RCC 7860 (cell line): ENCODE results near the gene CLPTM1L.
"Not testable (repeated sequence)": the region's sequence is repeated elsewhere in the genome, so short reads cannot be mapped to it uniquely, and the experiment has no call there.

Experiments
- DNase-seq: peaks from one replicate; pipeline ENCODE4 v3.0.0-alpha.2; 2015; ENCODE audit warnings: low spot score
- FAIRE-seq: peaks from 2 replicates; lab custom pipeline; 2012; peaks lifted over from hg19 to GRCh38; lab: Jason Lieb, UNC

The CLPTM1L gene

GRCh38 chr5:1362242-1363015 lies 17.5 kb upstream of the CLPTM1L start:
- no peak for FAIRE-seq
- no peak for DNase-seq

- FAIRE-seq (no peak), DNase-seq (no peak)
Observed at GRCh38 chr5:1360861-1361260, 16.0 kb upstream of the CLPTM1L start.

GRCh38 chr5:1360367-1360766 lies 15.5 kb upstream of the CLPTM1L start:
- not testable (repeated sequence) for FAIRE-seq, DNase-seq

DNA sequence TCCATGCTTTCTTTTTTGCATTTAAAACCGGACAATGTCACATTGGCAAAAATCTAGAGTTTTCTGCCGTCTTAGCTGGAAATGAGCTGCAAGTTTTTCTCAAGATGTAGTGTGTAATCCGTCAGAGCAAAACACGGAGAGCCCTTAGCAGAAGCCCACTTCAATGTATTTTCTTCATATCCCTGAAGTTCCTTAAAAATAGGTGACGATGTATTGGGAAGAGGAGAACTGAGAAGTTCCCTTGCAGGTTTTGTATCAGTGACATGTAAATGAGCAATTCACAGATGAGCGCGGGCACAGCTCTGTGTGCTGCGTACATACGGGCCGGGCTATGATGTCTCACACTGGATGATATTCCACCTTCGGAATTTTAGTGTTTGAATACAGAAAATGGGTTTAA lies 14.8 kb upstream of the CLPTM1L start:
- FAIRE-seq (no peak), DNase-seq (no peak)

DNA sequence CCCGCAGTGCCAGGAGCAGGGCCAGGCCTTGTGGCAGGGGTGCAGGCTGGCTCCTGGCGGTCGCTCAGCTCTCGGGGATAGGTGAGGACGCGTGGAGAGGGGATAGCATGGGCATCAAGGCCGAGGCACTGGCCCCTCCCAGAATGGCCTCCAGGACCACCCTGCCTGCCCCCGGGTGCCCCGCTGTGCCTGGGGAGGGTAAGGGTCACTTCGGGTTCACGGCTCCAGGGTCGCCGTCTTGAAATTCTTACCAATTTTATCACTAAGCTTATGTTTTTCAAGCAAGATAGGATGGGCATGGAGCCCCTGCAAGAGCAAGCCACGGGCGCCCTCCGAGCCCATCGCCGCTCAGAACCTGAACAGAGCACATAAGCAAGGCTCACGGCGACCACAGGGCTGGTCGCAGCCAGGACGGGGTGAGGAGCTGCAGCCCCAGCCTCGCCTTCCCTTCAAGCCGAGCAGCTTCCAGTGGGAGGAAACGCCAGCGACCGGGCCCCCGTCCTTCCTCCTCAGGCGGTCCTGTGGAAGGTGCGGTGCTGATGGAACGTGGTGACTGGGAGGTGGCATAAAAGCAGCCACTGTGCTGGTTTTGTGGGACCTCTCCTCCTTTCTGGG lies 14.2 kb upstream of the CLPTM1L start:
- DNase-seq (no peak), FAIRE-seq (no peak)

- no peak for FAIRE-seq
- no peak for DNase-seq
Observed at GRCh38 chr5:1358726-1359025, 13.8 kb upstream of the CLPTM1L start.

DNA sequence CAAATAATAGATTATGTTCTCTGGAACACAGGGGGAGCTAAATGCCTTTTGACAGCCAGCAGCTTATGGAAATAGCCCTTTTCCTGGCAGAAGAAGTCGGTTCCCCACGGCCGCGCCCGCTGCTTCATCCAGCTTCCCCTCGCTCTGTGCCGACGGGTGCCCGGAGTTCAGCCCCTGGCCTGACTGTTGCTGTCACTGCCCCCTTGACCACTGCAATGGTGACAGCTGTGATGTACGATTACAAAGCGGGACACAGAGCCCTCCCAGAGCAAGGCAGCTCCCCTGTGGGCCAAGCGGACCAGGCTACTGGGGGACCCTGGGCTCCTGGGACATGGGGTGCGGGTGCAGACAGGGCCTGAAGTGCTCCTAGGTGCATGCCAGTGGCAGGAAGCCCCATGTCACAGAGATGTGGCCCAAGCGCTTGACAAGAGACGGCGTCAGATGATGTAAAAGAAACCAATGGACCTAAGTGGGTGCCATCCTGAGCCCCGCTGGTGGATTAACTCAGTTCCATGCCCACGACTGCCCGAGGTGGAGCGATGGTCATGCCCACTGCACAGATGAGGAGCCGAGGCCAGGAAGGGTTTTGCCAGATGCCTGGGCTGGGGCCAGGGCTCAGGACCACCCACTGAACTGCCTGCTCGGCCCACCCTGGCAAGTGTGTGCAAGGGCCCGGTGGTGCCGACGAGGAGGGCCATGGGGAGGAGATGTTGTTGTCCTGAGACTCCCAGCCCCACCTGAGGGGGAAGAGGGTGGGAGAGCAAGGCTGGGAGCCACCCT lies 13.2 kb upstream of the CLPTM1L start:
- no peak for FAIRE-seq
- no peak for DNase-seq

- no peak for DNase-seq
- FAIRE-seq, result no peak
Observed at GRCh38 chr5:1356873-1357787, 12.2 kb upstream of the CLPTM1L start.

- FAIRE-seq (no peak), DNase-seq (no peak)
Observed at GRCh38 chr5:1354576-1354975, 9.7 kb upstream of the CLPTM1L start.

DNA sequence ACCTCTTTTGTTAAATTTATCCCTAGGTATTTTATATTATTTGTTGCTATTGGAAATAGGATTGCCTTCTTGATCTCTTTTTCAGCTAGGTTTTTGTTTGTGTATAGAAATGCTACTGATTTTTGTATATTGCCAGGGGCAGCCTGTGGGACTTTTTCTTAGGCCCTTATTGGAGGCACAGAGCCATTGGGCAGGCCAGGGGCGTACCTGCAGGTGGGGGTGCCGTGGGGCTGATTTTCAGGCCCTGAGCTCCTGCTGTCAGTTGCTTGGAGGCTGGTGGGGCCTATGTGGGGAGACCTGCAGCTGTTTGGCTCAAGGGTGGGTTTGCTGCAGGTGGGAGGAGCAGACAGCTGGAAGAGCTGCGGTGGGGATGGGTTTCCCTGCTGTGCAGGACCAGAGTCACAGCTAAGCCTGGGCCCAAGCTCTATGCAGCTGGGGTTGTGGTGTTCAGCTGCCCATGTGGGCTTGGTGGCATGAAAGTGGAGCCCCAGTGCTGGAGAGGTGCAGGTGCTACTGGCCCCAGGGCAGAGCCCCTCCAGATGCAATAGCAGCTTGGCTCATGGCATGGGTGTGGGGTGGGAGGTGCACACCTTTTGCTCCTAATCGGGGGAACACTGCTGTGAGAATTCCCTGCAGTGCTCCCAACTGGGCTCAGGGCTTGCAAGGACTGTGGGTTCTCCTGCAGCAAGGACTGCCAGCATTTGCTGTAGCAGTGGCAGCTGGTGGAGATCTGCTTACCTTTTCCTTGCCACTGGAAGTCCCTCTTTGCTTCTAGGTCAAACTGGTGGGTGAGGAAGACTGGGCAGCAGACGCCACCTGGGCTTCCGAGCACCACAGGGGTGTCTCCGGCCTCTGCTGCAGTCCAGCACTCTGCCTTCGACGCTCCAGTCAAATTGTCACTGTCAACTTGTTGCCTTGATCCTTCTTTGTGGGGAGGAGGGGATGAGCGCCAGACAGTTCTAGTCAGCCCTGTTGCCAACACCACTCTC lies 7.6 kb upstream of the CLPTM1L start:
- no peak for DNase-seq
- no peak for FAIRE-seq

- FAIRE-seq, result no peak
Observed at GRCh38 chr5:1351156-1351555, 6.3 kb upstream of the CLPTM1L start.

GRCh38 chr5:1349246-1349645 lies 4.3 kb upstream of the CLPTM1L start:
- DNase-seq, result no peak
- FAIRE-seq, result no peak

More at GRCh38 chr5:1351156-1351555, 6.3 kb upstream of the CLPTM1L start:
- no peak for DNase-seq

DNA sequence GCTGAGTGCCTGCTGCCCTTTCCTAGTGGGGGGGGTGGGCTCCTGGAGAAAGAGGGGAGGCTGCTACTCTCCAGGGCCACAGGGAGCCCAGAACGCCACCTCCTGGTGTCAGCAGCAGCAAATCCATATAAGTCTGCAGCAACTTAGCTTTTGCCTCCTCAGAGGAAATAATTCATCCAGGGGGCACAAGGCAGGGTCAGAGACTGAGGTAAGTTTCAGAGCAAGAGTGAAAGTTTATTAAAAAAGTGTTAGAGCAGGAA lies 4.0 kb upstream of the CLPTM1L start:
- DNase-seq, result no peak
- no peak for FAIRE-seq

GRCh38 chr5:1347571-1347970 lies 2.7 kb upstream of the CLPTM1L start:
- no peak for DNase-seq
- no peak for FAIRE-seq

GRCh38 chr5:1346627-1347440 lies 1.9 kb upstream of the CLPTM1L start:
- DNase-seq (no peak), FAIRE-seq (no peak)

DNA sequence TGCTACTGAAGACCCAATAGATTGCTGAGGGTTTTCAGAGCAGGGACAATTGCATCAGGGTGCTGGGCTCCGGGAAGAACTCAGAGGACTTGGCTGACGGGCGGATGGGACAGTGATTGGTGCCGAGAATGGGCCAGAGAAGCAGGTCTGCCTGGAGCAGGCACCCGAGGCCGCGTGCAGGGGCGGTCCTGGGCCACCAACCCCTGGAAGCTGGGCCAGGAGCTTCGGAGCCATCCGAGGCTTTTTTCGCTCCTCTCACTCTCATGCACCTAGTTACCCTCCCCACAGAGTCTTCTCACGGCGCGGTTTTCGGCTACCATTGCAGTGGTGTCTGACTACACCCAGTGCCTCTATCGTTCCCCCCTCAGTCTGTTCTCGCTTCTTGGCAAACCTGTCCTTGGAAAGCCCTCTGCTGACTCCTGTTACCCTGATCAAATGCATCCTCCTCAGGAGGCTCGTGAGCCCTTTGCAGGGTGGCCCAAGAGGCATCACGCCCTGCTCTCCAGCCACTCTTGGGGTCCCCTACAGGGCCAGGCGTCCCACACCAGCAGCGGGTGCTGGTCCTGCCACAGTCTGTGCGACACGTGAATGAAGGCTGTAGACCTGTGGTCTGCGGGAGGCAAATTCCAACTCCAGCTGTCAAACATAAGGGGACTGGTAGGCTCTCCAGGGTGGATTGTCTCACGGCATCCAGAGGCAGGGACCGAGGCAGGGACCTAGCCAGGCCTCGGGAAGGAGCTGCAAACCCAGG lies 1.2 kb upstream of the CLPTM1L start:
- FAIRE-seq, result no peak

GRCh38 chr5:1343931-1344901 lies 683 bp downstream of the CLPTM1L start:
- DNase-seq (no peak), FAIRE-seq (no peak)

More for the DNA sequence above, 1.2 kb upstream of the CLPTM1L start:
- no peak for DNase-seq
